GM12864 (cell line): ENCODE results near the gene PTPRG.

Experiments used
- DNase-seq: peaks from one replicate; pipeline ENCODE4 v3.0.0-alpha.2; 2011; ENCODE audit warnings: low read depth
- H3K4me3 ChIP-seq: 2 replicates; pipeline ENCODE4 v1.5.1; 2011; ENCODE audit warnings: mild to moderate bottlenecking, low read depth, low read length, control low read depth
- TF ChIP-seq, protein P1 (sequence below): IDR thresholded peaks from 2 replicates; pipeline ENCODE4 v1.5.1; 2011; ENCODE audit warnings: low read depth, mild to moderate bottlenecking, moderate library complexity, low read length, control low read depth, inconsistent platforms; ENCODE audit errors: missing control alignments

Gene PTPRG

DNA sequence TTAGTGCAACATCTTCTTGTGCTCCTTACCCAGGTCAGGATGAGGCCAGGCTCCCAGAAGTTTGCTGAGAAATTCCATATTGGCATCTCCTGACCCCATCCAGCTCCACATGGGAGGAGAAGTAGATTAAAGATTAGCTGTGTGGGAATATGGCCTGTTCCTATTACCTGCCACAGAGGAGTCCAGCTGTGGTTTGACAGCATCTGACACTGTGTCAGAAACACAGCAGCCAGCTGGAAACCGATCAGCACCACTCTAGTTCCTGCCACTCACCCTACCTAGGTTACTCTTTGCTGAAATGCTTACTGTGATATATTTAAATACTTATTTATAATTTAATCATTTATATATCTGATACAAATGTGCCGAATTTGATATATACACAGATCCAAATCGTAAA is 551.7 kb downstream of the PTPRG start:
- no peak for DNase-seq
- TF ChIP-seq, protein P1, sequence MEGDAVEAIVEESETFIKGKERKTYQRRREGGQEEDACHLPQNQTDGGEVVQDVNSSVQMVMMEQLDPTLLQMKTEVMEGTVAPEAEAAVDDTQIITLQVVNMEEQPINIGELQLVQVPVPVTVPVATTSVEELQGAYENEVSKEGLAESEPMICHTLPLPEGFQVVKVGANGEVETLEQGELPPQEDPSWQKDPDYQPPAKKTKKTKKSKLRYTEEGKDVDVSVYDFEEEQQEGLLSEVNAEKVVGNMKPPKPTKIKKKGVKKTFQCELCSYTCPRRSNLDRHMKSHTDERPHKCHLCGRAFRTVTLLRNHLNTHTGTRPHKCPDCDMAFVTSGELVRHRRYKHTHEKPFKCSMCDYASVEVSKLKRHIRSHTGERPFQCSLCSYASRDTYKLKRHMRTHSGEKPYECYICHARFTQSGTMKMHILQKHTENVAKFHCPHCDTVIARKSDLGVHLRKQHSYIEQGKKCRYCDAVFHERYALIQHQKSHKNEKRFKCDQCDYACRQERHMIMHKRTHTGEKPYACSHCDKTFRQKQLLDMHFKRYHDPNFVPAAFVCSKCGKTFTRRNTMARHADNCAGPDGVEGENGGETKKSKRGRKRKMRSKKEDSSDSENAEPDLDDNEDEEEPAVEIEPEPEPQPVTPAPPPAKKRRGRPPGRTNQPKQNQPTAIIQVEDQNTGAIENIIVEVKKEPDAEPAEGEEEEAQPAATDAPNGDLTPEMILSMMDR: no peak

DNA sequence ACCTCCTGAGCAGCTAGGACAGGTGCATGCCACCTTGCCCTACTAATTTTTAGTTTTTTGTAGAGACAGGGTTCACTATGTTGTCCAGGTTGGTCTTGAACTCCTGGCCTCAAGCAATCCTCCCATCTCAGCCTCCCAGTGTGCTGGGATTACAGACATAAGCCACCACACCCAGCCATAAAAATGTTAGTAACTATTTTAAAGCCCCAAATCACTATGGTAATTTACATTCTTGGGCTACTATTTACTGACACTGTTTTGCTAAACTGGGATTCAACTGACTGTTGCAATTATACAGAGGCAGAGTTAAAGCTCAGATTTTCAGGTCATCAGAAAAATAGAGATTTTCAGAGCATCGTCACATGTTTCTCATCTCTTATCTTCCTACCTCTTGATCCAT is 553.4 kb downstream of the PTPRG start:
- no peak overlapping the region for H3K4me3 ChIP-seq
- DNase-seq: no peak
- TF ChIP-seq, protein P1: no peak

More for the DNA sequence above, 551.7 kb downstream of the PTPRG start:
- H3K4me3 ChIP-seq: no peak overlapping the region

DNA sequence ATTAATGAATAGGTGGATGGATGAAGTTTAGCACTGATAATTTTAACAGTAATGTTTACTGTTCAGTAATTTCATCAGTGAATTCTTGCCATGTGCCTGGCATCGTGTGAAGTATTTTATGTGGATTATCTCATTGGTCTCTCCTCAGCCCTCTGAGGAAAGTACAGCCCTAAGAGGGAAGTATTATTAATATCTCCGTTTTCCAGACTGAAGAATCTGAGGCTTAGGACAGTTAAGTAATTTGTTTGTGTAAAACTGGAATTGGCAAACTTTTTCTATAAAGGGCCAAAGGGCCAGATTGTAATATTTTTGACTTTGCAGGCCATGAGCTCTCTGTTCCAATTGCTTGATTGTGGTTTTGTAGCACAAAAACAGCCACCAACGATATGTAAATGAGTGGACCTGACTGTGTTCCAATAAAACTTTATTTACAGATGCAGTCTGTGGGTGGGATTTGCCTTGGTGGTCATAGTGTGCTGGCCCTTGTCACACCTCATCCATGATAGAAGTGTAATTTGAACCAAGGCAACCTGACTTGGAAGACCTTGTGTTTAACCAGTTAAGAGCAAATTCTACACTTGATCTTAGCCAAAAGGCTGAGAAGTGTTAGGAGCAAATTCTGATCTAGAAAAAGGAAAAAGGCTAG is 556.7 kb downstream of the PTPRG start:
- DNase-seq: no peak

DNA sequence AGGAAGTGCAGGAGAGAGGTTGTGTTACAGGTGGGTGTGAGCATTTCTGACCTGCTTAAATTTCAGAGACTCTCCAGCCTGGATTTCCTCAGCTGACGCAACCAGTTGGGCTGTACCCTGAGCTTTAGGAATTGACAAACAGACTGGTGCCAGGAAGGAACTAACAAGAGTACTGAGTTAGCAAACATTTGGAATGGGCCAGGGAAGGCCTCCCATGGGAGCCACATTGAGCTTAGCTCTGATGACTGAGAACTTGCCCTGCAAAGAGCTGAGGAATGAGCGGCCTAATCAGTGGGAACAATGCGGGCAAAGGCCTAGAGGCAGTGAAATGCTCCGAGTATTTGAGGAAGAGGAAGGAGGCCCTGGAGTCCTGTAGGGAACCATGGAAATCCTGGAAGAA is 557.8 kb downstream of the PTPRG start:
- DNase-seq: no peak
- TF ChIP-seq, protein P1: no peak
- no peak overlapping the region for H3K4me3 ChIP-seq

More for the DNA sequence above, 556.7 kb downstream of the PTPRG start:
- H3K4me3 ChIP-seq: no peak overlapping the region
- TF ChIP-seq, protein P1: no peak

DNA sequence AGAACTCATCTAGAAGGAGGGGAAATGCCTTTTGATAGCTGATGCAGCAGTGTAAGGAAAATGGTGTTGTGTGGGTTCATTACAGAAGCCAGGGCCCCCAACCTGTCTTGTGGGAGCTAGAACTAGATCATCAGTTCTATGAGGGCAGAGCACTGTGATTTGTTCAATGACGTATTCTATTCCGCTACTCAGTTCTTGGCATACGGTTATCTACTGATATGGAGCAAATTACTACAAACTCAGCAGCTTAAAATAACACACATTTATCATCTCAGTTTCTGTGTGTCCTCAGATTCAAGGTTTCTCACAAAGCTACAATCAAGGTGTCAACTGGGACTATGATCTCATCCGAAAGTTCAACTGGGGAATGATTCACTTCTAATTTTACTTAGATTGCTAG is 561.4 kb downstream of the PTPRG start:
- H3K4me3 ChIP-seq: no peak overlapping the region
- DNase-seq: no peak
- TF ChIP-seq, protein P1: no peak

DNA sequence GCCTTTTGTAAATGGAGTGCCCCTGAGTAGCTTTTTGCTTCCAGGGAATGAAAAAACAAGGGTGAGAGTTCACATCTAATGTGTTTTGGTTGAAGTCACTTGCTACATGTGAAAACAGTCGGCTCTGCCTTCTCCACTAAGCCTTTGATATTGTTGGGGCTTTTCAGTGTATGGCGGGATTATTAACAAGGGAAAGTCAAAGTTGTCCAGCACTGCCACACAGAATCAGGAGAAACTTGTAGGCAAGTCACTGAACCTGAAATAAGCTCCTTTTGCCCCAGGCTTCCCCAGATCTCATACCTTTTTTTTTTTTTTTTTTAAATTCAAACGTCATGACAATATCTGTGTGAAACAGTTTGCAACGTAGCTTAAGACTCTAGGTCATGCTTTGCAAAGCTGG is 564.0 kb downstream of the PTPRG start:
- TF ChIP-seq, protein P1: no peak
- H3K4me3 ChIP-seq: no peak overlapping the region
- no peak for DNase-seq

DNA sequence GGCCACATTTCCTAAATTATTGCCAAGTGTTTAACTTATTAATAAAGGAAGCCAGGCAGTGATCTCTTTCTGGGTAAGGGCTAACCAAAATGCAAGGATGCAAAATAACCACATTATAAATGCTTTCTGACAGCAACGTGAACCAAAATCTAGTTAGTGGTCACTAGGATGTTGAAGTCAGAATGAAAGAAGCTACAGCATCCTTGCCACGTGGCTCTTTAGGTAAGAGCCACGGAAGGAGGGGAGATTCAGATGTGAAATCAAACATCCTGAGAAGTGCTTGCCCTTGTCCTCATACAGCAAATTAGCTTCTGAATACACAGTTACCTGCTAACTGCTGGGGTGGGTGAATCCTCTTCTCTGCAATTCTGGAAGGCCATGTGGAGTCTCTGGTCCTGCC is 565.7 kb downstream of the PTPRG start:
- no peak for DNase-seq
- no peak overlapping the region for H3K4me3 ChIP-seq
- TF ChIP-seq, protein P1: no peak
